ENCODE measurements around the gene KCNQ1.

KCNQ1 gene

DNA sequence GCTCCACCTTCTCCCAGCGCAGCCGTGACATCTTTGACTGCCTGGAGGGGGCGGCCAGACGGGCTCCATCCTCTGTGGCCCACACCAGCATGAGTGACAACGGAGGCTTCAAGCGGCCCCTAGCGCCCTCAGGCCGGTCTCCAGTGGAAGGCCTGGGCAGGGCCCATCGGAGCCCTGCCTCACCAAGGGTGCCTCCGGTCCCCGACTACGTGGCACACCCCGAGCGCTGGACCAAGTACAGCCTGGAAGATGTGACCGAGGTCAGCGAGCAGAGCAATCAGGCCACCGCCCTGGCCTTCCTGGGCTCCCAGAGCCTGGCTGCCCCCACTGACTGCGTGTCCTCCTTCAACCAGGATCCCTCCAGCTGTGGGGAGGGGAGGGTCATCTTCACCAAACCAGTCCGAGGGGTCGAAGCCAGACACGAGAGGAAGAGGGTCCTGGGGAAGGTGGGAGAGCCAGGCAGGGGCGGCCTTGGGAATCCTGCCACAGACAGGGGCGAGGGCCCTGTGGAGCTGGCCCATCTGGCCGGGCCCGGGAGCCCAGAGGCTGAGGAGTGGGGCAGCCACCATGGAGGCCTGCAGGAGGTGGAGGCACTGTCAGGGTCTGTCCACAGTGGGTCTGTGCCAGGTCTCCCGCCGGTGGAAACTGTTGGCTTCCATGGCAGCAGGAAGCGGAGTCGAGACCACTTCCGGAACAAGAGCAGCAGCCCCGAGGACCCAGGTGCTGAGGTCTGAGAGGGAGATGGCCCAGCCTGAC, 41.7 kb upstream of the KCNQ1 start:
- H3K27ac Mint-ChIP-seq: no peak overlapping the region
- no peaks in the 10 kb centered on the region for H3K9me3 Mint-ChIP-seq
- H3K4me1 Mint-ChIP-seq (ENCODE audit: low read depth): peaks cover 24% of the 10 kb centered on the region
- no peak overlapping the region for H3K4me3 Mint-ChIP-seq
- H3K27me3 Mint-ChIP-seq: peaks cover 2% of the 10 kb centered on the region
- intact Hi-C loops (cut with micrococcal nuclease): loop anchor here (5.0 kb wide), 1 partner anchor 211 kb away; no protein-coding TSS in a partner anchor
- H3K36me3 Mint-ChIP-seq (ENCODE audit: low read depth): peaks cover 46% of the 10 kb centered on the region

DNA sequence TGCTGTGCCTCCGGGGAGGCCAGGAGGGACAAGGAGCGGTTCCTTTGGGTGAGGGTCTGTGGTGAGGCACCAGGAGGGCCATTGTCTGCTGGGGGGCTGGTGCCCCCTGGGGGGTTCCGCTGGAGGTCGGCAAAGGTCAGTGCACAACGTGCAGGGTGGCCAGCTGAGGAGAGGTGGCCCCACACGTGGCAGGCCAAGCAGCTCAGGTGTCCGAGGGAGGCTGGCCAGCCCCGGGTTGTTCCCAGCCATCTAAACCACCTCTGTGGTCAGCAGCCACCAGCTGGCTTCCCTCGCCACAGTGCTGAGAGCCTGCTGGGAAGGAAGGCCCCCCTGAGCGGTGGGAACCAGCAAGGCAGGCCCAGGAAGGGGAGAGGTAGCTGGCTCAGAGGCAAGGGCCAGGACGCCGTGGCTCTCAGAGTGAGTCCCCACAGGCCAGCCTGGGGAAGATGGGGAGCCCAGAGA, 40.0 kb upstream of the KCNQ1 start:
- Mint-ChIP-seq H3K4me1 (ENCODE audit: low read depth) (peaks cover 9% of the 10 kb centered on the region), H3K4me3 (no peak overlapping the region), H3K27ac (no peak overlapping the region), H3K9me3 (no peaks in the 10 kb centered on the region), H3K27me3 (peaks cover 5% of the 10 kb centered on the region), H3K36me3 (ENCODE audit: low read depth) (peaks cover 40% of the 10 kb centered on the region)
- intact Hi-C loops (cut with micrococcal nuclease): loop anchor here (5.0 kb wide), 1 partner anchor 212 kb away; no protein-coding TSS in a partner anchor

DNA sequence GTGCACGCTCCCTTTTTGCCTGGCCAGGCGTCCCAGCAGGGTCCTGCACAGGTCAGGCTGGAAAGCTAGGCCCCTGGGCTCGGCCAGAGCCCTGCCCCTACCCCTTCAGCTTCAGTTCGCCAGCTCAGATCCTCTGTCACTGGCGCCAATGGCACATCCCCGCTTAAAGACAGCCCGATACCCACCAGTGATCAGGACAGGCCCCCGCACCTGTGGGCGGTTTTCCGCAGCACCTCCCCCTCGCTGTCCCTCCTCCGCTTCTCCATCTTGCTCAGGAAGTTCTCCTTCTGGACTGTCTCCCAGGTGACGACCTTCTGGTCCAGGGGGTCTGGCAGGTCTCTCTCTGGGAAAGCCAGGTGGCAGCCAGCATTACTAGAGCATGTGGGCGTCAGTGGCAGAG, 38.4 kb upstream of the KCNQ1 start:
- H3K27me3 Mint-ChIP-seq: peaks cover 11% of the 10 kb centered on the region
- H3K36me3 Mint-ChIP-seq (ENCODE audit: low read depth): peaks cover 31% of the 10 kb centered on the region
- intact Hi-C loops (cut with micrococcal nuclease): no loop called here
- no peaks in the 10 kb centered on the region for H3K9me3 Mint-ChIP-seq
- no peak overlapping the region for H3K27ac Mint-ChIP-seq
- H3K4me3 Mint-ChIP-seq: no peak overlapping the region
- H3K4me1 Mint-ChIP-seq (ENCODE audit: low read depth): peaks cover 5% of the 10 kb centered on the region

DNA sequence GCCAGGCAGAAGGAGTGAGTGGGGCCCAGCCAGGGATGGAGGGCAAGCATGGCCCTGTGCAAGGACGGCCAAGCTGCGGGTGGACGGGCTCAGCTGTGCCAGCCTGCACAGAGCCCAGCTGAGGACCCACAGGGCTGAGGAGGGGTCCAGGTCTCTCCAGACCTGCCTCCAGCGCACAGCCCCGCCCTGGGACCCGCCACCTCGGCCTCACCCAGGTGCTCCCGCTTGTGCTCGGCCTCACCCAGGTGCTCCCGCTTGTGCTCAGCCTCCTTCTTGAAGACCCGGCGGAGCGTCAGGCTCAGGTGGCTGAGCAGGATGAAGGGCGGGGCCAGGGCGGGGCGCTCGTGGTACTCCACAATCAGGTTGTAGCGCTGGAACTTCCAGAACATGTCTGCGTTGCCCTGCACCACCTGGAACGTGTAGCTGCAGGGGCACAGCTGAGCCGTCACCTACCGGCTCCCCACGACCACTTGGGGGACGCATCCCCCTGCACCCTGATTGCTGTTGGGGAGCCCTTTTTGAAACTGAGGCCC, 37.9 kb upstream of the KCNQ1 start:
- intact Hi-C loops (cut with micrococcal nuclease): no loop called here
- no peak overlapping the region for H3K27ac Mint-ChIP-seq
- peaks cover under 1% of the 10 kb centered on the region for H3K4me1 Mint-ChIP-seq (ENCODE audit: low read depth)
- H3K4me3 Mint-ChIP-seq: no peak overlapping the region
- peaks cover 11% of the 10 kb centered on the region for H3K27me3 Mint-ChIP-seq
- H3K9me3 Mint-ChIP-seq: no peaks in the 10 kb centered on the region
- peaks cover 29% of the 10 kb centered on the region for H3K36me3 Mint-ChIP-seq (ENCODE audit: low read depth)

DNA sequence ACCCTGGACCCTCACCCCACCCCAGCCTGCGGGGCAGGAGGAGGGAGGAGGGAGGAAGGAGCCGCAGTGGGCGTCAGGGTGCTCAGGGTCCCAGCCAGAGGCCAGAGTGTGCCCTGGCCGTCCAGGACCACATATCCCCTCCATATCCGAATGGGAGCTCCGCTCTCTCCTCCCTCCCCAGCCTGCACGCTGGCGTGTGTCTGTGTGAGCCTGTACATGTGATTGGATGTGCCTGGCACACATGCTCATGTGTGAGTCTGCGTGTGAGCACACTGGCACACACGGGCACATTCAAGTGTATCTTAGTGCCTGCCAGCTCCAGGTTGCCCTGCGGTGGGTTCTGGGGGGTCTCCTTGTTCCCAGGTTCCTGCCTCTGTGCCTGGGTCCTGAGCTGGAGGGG, 36.1 kb upstream of the KCNQ1 start:
- H3K4me3 Mint-ChIP-seq: no peak overlapping the region
- no peaks in the 10 kb centered on the region for H3K9me3 Mint-ChIP-seq
- intact Hi-C loops (cut with micrococcal nuclease): no loop called here
- H3K4me1 Mint-ChIP-seq (ENCODE audit: low read depth): no peaks in the 10 kb centered on the region
- H3K27me3 Mint-ChIP-seq: peaks cover 19% of the 10 kb centered on the region
- H3K27ac Mint-ChIP-seq: no peak overlapping the region
- peaks cover 12% of the 10 kb centered on the region for H3K36me3 Mint-ChIP-seq (ENCODE audit: low read depth)

DNA sequence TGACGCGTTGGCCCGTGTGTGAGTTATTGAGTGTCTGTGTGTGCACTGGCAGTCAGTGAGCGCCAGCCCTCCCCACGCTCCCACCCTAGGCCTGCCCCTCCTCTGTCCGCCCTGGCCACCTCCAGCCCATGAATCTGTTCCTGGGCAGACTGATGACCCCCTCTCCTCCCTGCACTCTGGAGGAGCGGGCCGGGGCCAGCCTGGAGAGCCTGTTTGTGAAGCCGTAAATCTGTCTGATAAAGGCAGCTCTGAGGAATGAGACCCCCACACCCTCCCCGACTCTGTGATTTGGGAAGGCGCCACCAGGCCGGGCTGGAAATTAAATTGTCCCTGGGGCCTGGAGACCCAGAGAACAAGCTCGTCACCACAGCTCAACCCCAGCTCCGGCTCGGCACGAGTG, 35.7 kb upstream of the KCNQ1 start:
- Mint-ChIP-seq H3K27ac (no peak overlapping the region), H3K9me3 (no peaks in the 10 kb centered on the region), H3K27me3 (peaks cover 19% of the 10 kb centered on the region), H3K36me3 (ENCODE audit: low read depth) (peaks cover 7% of the 10 kb centered on the region), H3K4me3 (no peak overlapping the region), H3K4me1 (ENCODE audit: low read depth) (no peaks in the 10 kb centered on the region)
- intact Hi-C loops (cut with micrococcal nuclease): no loop called here

DNA sequence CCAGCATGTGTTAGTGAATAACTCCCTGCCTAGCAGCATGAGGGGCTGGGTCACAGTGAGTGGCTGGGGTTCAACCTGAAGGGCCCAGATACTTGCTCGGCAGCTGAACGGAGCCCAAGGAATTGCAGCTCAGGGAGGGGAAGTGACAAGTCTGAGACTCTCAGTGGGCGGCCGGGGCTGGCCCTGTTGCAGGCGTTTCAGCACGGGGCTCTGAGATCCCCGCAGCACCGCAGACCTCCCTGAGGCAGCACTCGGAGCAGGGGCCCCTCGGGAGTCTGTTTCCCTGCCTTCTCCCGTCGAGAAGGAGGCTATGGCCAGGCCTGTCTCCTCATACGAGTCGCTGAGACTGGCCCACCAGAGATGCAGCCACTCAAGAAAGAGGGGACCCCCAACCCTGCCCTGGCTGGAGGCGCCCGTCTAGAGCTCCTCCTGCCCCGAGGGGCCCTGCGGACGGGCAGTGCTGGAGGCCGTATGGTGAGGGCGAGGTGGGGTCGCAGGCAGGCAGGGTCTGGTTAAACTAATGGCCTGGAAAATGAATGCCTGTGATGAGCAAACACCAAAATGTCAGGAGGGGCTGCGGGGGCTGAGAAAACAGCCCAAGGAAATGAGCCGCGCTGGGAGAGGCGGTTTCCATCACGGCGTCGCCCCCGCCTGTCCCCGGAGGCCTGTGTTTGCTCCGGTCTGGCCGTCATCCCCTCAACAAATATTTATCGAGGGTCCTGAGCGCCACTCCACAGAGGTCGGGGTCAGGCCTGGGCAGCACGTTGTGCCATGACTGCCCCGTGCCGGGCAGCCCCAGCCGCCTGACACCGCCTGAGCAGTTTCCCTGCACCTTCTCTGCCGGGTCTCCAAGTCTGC, 35.0 kb upstream of the KCNQ1 start:
- intact Hi-C loops (cut with micrococcal nuclease): no loop called here
- no peak overlapping the region for H3K4me3 Mint-ChIP-seq
- peaks cover 19% of the 10 kb centered on the region for H3K27me3 Mint-ChIP-seq
- H3K4me1 Mint-ChIP-seq (ENCODE audit: low read depth): no peaks in the 10 kb centered on the region
- H3K27ac Mint-ChIP-seq: no peak overlapping the region
- no peaks in the 10 kb centered on the region for H3K36me3 Mint-ChIP-seq (ENCODE audit: low read depth)
- H3K9me3 Mint-ChIP-seq: no peaks in the 10 kb centered on the region

DNA sequence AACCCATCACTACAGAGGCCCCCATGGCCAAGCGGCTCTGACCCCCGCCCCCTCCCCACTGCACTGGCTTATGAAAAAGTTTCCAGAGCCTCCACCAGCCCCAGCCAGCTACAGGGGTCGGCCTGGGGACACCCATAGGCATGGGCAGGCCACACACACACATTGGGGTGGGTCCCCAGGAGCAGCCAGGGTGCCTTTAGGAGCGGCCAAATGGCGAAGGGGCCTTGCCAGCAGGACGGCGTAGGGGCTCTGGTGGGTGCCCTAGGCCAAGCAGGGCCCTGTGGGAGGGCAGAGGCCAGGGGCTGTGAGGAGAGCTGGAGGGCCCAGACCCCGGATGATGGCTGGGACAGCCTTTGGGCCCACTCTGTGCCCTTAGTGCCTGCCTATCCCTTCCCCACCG, 34.2 kb upstream of the KCNQ1 start:
- Mint-ChIP-seq H3K9me3 (no peaks in the 10 kb centered on the region), H3K36me3 (ENCODE audit: low read depth) (no peaks in the 10 kb centered on the region), H3K27ac (no peak overlapping the region), H3K27me3 (peaks cover 24% of the 10 kb centered on the region), H3K4me3 (no peak overlapping the region), H3K4me1 (ENCODE audit: low read depth) (no peaks in the 10 kb centered on the region)
- intact Hi-C loops (cut with micrococcal nuclease): no loop called here

DNA sequence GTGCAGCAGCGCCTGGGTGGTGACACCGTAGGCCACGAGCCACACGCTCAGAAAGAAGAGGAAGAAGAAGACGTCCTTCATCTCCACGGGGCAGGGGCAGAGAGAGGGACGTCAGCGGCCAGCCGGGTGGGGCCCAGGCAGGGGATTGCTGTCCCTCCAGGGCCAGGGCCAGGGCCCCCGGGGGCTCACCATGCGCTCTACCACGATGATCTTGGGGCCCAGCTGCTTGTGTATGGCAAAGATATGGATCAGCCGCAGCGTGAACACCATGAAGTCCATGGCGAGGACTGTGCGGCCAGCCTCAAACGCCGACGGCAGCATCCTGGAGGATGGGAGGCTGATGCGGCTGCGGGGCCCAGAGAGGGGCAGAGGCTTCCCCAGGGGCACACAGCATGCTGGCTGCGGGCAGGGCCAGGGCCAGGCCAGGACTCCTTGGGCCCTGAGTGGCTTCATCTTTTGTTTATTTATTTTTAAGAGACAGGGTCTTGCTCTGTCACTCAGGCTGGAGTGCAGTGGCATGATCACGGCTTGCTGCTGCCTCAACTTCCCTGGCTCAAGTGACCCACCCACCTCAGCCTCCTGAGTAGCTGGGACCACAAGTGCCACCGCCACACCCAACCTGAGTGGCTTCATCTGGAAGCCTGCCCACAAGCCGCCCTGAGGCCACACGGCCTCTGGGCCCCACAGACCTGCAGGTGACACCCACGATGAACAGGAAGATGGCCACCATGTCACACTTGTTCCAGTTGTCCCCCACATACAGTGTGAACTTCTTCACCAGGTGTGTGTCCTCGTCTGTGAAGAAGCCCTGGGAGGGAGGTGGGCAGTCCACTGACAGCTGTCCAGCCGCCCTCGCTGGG, 33.1 kb upstream of the KCNQ1 start:
- Mint-ChIP-seq H3K4me3 (no peak overlapping the region), H3K4me1 (ENCODE audit: low read depth) (no peaks in the 10 kb centered on the region), H3K9me3 (no peaks in the 10 kb centered on the region), H3K27me3 (peaks cover 34% of the 10 kb centered on the region), H3K27ac (no peak overlapping the region), H3K36me3 (ENCODE audit: low read depth) (no peaks in the 10 kb centered on the region)
- intact Hi-C loops (cut with micrococcal nuclease): no loop called here

DNA sequence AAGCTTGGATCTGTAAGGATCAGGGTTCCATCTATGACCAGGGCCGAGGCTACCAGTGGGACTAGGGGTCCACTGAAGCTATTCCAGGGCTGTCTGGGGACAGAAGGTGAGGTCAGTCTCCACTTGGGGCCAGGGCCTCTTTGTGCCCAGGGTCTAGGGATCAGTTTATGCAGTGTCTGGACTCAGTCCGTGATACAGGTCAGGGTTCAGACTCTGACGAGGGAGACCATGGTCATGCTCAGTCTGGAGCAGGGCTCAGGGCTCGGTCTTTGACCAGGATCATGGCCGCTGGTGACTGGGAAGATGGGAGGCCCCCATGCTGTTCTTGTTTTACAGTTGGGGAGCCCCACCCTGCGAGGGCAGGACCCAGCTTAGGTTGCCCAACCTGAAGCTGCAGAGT, 32.5 kb upstream of the KCNQ1 start:
- Mint-ChIP-seq H3K9me3 (no peaks in the 10 kb centered on the region), H3K4me3 (no peak overlapping the region), H3K4me1 (ENCODE audit: low read depth) (no peaks in the 10 kb centered on the region), H3K36me3 (ENCODE audit: low read depth) (no peaks in the 10 kb centered on the region), H3K27me3 (peaks cover 35% of the 10 kb centered on the region), H3K27ac (no peak overlapping the region)
- intact Hi-C loops (cut with micrococcal nuclease): no loop called here

DNA sequence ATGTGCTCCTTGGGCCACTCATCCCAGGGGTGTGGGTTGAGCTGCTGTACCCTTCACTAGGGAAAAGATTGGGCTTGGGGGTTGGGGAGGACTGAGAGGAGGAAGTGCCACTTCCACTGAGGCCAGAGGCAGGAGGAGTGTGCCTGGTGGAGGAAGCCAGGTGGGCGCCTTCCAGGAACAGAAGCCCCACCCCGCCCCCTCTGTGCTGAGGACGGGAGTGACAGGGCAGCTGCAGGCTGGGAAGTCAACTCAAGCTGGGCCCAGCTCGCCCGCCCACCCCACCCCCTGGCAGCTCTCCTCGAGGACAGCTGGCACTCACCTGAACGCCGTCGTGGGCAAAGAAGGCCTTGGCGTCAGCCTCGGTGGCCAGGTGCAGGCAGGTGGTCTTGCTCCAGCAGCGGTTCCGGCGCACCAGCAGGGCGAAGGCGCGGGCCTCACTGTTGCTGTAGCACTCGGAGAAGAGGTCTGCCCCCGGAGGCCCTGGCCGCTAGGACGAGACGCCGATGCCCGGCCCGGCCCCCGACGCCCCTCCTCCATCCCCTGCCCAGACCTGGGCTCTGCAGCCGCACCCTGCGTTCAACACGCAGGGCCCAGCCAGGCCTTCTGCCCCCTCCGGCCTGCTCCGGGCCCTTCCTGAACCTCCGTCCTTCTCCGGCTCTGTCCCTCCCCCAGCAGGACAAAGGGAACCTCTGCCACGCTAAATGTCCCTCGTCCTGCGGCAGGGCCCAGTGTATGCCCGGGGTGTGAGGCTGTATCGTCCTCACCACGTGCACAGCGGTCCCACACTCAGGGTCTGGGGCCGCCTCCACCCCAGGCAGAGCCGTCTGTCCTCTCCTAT, 30.8 kb upstream of the KCNQ1 start:
- intact Hi-C loops (cut with micrococcal nuclease): no loop called here
- no peaks in the 10 kb centered on the region for H3K4me1 Mint-ChIP-seq (ENCODE audit: low read depth)
- H3K36me3 Mint-ChIP-seq (ENCODE audit: low read depth): no peaks in the 10 kb centered on the region
- H3K27me3 Mint-ChIP-seq: peaks cover 33% of the 10 kb centered on the region
- H3K9me3 Mint-ChIP-seq: no peaks in the 10 kb centered on the region
- no peak overlapping the region for H3K4me3 Mint-ChIP-seq
- H3K27ac Mint-ChIP-seq: no peak overlapping the region

DNA sequence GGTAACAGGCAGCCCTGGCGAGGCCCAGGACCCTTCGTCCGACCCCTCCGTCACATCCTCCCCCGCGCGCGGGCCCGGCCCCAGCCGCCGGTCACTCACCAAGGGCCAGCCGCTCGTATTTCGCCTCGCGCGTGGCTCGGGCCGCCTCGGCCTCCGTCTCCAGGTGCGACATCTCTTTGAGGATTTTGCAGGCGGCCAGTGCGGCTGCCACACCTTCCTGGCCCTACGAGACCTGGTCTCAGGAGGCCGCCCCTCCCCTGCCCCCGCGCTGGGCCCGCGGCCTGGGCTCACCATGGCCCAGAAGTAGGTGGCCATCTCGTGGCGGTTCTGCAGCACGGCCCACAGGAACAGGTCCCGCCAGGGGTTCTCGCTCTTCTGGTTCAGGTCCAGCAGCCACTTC, 30.2 kb upstream of the KCNQ1 start:
- Mint-ChIP-seq H3K4me1 (ENCODE audit: low read depth) (no peaks in the 10 kb centered on the region), H3K27ac (no peak overlapping the region), H3K36me3 (ENCODE audit: low read depth) (no peaks in the 10 kb centered on the region), H3K27me3 (peaks cover 30% of the 10 kb centered on the region), H3K9me3 (no peaks in the 10 kb centered on the region), H3K4me3 (no peak overlapping the region)
- intact Hi-C loops (cut with micrococcal nuclease): no loop called here

DNA sequence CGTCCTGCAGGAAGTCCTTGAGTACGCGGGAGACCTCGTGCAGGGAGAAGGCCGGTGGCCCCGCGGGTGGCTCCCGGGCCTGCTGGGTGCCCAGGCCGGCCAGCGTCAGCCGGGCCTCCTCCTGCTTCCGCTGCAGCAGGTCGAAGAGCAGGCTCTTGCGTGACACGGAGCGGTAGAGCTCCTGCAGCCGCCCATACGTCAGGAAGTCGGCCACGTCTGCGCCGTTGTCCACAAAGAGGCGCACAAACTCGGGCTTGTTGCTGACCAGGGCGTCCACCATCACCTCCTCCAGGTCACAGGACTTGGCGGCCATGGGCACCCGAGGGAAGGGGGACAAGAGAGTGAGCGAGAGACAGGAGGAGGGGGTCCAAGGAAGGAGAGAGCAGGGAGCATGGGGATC, 29.6 kb upstream of the KCNQ1 start:
- Mint-ChIP-seq H3K27me3 (peaks cover 33% of the 10 kb centered on the region), H3K4me3 (no peak overlapping the region), H3K9me3 (no peaks in the 10 kb centered on the region), H3K27ac (no peak overlapping the region), H3K36me3 (ENCODE audit: low read depth) (no peaks in the 10 kb centered on the region), H3K4me1 (ENCODE audit: low read depth) (no peaks in the 10 kb centered on the region)
- intact Hi-C loops (cut with micrococcal nuclease): no loop called here
